DMS 273 (cell line): ENCODE results near the gene ZNF346.
A peak's percentile ranks its signal among the peaks of the same experiment; 100 is the strongest.
"Not testable (repeated sequence)": the region's sequence is repeated elsewhere in the genome, so short reads cannot be mapped to it uniquely, and the experiment has no call there.

Experiments
- DNase-seq: peaks from one replicate; lab custom pipeline; 2025; ENCODE audit not compliant: unreplicated experiment; lab: John Stamatoyannopoulos, UW

Gene ZNF346

DNA sequence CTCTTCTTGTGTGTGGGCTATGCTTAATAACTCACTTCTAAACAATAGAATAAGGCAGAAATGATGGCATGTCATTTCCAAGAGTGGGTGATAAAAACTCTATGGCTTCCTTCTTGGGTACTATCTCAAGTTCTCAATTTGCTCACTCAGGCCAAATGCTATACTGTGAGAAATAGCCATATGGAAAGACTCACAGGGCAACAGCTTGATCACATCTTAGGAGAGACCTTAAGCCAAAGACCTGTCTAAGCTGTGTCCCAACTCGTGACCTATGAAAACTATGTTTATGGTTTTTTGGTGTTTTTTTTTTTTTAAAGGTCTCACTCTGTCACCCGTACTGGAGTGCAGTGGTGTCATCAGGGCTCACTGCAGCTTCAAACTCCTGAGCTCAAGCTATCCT is 13.8 kb upstream of the ZNF346 start:
- DNase-seq = no peak

GRCh38 chr5:177010153-177010552 is 12.3 kb upstream of the ZNF346 start:
- no peak for DNase-seq

GRCh38 chr5:177015156-177015555 is 7.3 kb upstream of the ZNF346 start:
- DNase-seq = no peak

- no peak for DNase-seq
These were observed 4.2 kb upstream of the ZNF346 start for GRCh38 chr5:177018341-177018740.

DNA sequence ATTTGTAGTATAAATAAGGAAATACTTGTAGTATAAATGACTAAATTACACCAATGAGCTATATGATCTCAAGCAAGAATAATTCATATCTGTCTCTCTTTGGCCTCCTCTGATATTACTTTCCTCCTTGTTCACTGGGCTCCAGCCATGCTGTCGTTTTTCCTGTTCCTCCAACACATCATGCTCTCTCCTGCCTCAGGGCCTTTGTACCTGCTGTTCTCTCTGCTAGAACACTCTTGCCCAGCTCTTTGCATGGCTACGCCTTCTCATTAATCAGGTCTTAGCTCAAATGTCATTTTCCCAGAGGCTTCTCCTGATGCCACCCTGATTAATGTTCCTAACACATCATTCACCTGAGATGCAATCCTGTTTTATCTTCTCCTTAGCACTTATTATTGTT is 2.5 kb upstream of the ZNF346 start:
- no peak for DNase-seq

- no peak for DNase-seq
These were observed 788 bp downstream of the ZNF346 start for GRCh38 chr5:177023303-177023664.

DNA sequence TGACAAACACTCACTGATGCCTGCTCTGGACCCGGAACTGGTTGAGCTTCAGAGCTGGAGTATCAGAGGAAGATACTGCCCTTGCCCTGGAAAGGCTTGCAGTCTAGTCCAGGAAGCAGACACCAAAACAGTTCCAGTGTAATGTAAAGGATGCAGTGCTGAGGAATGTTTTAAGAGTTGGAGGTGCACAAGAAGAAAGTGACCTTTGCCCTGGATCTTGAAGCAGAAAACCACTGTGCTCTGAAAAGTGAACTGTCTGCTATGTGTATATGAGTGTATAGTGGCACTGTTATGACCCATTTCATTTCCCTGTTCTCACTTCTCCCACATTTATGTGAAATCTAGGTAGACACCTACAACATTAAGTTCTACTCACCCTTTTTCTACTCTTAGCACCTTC is 2.1 kb downstream of the ZNF346 start:
- DNase-seq = no peak

DNA sequence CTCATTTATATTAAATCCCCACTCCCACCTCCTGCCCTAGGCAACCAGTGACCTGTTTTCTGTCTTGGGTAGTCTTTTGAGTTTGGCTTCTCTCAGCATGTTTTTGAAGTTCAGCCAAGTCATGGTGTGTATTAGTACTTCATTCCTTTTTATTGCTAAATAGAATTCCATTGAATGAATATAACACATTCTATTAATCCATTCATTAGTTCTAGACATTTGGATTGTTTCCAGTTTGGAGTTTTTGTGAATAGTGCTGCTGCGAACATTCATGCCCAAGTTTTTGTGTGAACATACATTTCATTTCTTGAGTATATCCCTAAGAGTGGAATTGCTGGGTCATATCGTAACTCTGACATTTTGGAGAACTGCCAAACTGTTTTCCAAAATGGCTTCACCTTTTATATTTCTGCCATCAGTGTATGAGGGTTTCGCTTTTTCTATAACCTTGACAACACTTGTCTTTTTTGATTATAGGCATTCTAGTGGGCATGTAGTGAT is 2.7 kb downstream of the ZNF346 start:
- DNase-seq = peak; percentile 24

DNA sequence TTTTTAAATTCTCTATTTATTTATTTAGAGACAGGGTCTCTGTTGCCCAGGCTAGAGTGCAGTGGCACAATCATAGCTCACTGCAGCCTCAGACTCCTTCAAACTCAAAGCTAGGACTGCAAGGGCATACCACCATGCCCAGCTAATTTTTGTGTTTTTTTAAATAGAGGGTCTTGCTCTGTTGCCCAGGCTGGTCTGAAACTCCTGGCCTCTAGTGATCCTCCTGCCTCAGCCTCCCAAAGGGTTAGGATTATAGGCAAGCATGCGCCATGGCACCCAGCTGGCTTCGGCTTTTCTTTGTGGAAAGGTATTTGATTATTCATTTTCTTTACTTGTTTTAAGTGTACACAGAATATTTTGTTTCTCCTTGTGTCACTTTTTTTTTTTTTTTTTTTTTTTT is 5.2 kb downstream of the ZNF346 start:
- DNase-seq = no peak

DNA sequence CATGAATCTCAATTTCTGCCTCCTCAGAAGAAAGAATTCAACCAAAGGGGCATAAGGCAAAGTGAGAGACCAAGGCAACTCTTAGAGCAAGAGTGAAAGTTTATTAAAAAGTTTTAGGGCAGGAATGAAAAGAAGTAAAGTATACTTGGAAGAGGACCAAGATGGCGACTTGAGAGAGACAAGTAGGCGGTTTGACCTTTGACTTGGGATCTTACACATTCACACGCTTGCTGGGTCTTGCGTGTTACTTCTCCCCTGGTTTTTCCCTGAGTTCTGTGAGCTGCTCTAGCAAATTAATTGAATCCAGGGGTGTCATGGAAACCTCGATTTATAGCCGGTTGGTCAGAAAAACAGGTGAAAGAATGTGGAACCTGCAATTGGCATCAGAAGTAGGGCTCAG is 7.0 kb downstream of the ZNF346 start:
- DNase-seq = no peak

DNA sequence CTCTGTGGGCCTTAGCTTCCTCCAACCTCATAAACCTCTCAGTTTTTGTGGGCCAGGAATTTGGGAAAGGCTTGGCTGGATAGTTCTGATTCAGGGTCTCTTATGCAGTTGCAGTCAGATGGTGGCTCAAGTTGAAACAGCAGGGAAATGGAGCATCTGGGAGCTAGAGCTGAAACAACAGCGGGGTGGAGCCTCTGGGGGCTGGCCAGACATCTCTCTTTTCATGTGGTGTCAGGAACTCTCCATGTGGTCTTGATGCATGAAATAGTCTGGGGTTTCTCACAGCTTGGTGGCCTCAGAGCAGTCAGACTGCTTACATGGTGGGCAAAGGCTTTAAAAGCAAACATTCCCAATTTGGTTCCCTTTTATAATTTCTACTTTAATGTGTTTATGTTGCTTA is 13.5 kb downstream of the ZNF346 start:
- peak; percentile 83 for DNase-seq

DNA sequence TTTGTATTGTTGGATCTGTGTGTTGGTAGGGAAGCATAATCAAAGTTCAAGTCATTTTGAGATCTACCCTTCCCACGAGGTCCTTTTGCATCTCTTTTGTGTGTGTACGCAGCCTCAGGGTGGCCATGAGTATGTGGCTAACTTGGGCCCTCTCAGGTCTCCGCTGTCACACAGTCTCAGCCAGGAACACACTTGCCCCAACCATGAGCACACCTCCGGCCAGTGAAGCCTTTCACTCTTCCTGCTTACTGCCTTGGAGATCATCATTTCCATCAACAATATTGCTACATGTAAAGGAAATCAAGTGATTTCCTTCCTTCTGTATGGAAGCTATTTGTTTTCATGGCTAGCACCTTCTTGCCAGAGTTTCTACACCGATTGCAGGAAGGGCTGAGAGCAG is 13.9 kb downstream of the ZNF346 start:
- no peak for DNase-seq

- DNase-seq = no peak
These were observed 14.4 kb downstream of the ZNF346 start for GRCh38 chr5:177036921-177037320.

GRCh38 chr5:177040814-177041420 is 18.4 kb downstream of the ZNF346 start:
- DNase-seq = peak; percentile 62

GRCh38 chr5:177041936-177042335 is 19.4 kb downstream of the ZNF346 start:
- DNase-seq = no peak

DNA sequence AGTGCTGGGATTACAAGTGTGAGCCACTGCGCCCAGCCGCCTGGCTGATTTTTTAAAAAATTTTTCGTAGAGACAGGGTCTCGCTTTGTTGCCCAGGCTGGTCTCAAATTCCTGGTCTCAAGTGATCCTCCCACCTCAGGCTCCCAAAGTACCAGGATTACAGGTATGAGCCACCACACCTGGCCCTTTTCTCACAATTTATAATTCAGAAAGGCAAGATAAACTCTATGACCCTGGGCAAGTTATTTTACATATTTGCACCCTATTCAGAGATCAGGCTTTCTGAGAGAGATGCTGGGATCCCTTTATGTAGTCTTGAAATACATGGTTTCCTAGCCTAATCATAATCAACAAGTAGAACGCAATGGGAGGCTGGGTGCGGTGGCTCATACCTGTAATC is 20.6 kb downstream of the ZNF346 start:
- DNase-seq = no peak

GRCh38 chr5:177043958-177044357 is 21.5 kb downstream of the ZNF346 start:
- DNase-seq = no peak

DNA sequence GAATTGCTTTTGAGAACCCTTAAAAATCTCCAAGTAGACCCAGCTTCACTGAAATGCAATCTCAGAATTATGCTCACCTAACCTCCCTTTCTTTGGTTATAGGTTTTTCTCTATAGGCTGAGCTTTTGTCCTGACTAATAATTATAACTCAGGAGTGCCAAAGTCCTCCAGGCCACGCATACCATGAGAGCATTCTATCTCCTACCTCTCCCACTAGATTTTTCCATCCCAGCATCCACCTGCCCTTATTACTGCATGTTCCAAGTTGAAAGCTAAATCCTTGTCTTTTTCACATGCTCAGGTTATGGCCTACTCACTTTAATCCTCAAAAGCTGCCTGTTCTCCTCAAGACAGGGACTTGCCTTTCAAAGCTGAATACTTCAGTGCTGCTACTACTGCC is 22.1 kb downstream of the ZNF346 start:
- no peak for DNase-seq

- no peak for DNase-seq
These were observed 23.1 kb downstream of the ZNF346 start for GRCh38 chr5:177045631-177046030.

DNA sequence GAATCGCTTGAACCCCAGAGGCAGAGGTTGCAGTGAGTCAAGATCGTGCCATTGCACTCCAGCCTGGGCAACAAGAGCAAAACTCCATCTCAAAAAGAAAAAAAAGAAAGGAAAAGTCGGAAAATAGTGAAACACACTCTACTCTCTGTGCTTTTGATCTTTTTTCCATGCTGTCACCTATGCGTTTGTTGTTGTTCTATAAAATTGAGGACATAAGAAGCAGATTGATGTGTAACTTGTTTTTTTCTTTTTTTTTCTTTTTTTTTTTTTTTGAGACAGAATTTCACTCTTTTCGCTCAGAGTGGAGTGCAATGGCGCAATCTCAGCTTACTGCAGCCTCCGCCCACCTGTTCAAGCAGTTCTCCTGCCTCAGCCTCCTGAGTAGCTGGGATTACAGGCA is 26.0 kb downstream of the ZNF346 start:
- DNase-seq = not testable (repeated sequence)

GRCh38 chr5:177049285-177049684 is 26.8 kb downstream of the ZNF346 start:
- DNase-seq = peak; percentile 24

GRCh38 chr5:177064500-177065277 is 42.2 kb downstream of the ZNF346 start:
- DNase-seq = no peak

DNA sequence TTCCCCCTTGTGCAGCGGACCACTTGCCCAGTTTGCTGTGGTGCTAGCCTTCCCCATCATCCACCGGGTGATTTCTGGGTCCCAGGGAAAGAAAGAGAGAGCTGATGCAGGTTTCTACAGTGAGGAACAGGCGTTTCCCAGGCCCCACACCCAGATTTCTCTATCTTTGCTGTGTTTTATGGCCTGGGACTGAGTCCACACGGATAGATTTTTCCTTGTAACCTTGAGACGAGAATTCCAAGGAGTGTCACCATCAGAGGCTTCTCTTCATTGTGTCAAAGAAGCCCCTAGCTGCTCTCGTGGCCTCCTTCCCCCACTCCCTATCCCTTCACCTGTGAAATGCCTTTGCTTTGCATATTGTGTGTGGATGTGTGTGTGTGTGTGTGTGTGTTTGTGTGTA is 43.0 kb downstream of the ZNF346 start:
- DNase-seq = no peak
